ENCODE measurements around the gene FNDC8.

- TF ChIP-seq POLR2A (IDR thresholded peaks at IDR 0.05), result no peak
- no peak for TF ChIP-seq CTCF (IDR thresholded peaks at IDR 0.05)
These were observed 6.5 kb downstream of the FNDC8 start for GRCh38 chr17:35127751-35128514.

All from adrenal gland (tissue), 5 donors.